Gastroesophageal sphincter (tissue), 3 donors: ENCODE data around the gene ENPP3.

Experiments
- CTCF ChIP-seq, 4 experiments: fragments of 200-600 bp in 2 of 4; fragments of 450-650 bp in 2 of 4; sonication (generic) in 1 of 4; IDR thresholded peaks; one replicate each; pipeline ENCODE4 v1.5.1; 2017 to 2019; ENCODE audit warnings: antibody characterized with exemption in 4 of 4, mild to moderate bottlenecking in 2 of 4, moderate library complexity in 2 of 4
- EP300 ChIP-seq: sonication (generic); formaldehyde crosslinking; IDR thresholded peaks from one replicate; pipeline ENCODE4 v1.6.1; 2017; ENCODE audit warnings: antibody characterized with exemption, mild to moderate bottlenecking
- POLR2A ChIP-seq, 2 donors: fragments of 450-650 bp; IDR thresholded peaks; one replicate each; pipeline ENCODE4 v1.6.1; 2017; ENCODE audit warnings: antibody characterized with exemption in 2 of 2, mild to moderate bottlenecking in 2 of 2, moderate library complexity in 1 of 2
- POLR2AphosphoS5 ChIP-seq: sonication (generic); formaldehyde crosslinking; IDR thresholded peaks from one replicate; pipeline ENCODE4 v1.6.1; 2017; ENCODE audit warnings: antibody characterized with exemption

DNA sequence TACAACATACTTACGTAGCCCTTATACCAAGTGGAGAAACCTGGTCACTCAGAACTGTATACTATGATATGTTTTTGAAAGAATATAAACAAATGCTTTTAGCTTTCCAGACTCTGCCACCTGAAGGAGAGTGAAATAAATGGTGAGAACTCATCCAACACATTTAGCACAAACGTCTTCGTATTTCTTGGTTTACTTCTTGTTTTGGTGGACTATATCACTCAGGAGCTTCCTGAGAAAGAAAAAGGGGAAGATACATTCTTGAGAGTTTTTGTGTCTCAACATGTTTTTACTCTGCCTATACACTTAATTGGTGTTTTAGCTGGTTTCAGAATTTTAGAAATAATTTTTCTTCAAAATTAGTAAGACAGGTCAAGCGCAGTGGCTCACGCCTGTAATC lies 93.2 kb downstream of the ENPP3 start:
- no peak for TF ChIP-seq CTCF (IDR thresholded peaks at IDR 0.05)
- TF ChIP-seq POLR2A (IDR thresholded peaks at IDR 0.05): no peak
- TF ChIP-seq POLR2AphosphoS5: no peak
- TF ChIP-seq EP300: no peak
